ENCODE results near the gene MCU. TPM values are rescaled to one million over a fixed set of nuclear protein-coding genes. Genes with fewer than 3 reads are reported as not detected.

The MCU gene
- total and polyA plus RNA-seq, 10 of the 15 experiments (the other 5 are each of a cell fraction or from before 2014, with no cell fraction given), result 5.1 to 49.1 (median 17.9) TPM

GRCh38 chr10:72694476-72695369, 2.8 kb downstream of the MCU start:
- no peak overlapping the region for H2AFZ ChIP-seq (ENCODE audit: control insufficient read depth, low read depth, low read length)
- H3K4me3 ChIP-seq, result peak overlapping the region; percentile 90; the same call in 1 of the 2 replicates
- SMC1A ChIA-PET (ENCODE audit: uncharacterized antibody, unreplicated experiment), result interaction anchor here (0.6 to 2.3 kb wide), 19 partner anchors 8 to 440 kb away, joined by 3 to 7 read pairs (median 3); no protein-coding TSS in a partner anchor
- TF ChIP-seq FOS (IDR thresholded peaks at IDR 0.05; ENCODE audit: borderline replicate concordance, extremely low read depth, insufficient read length) (no peak), EP300 (IDR thresholded peaks at IDR 0.05; ENCODE audit: borderline replicate concordance in 1 of 2, control insufficient read depth in 1 of 2, low read depth in 2 of 2, low read length in 2 of 2) (no peak), WRNIP1 (IDR thresholded peaks at IDR 0.05; ENCODE audit: borderline replicate concordance, low read depth, low read length) (no peak), SMAD1 (IDR thresholded peaks at IDR 0.05; ENCODE audit: low read depth, partially characterized antibody) (no peak), SMC3 (IDR thresholded peaks at IDR 0.05; ENCODE audit: borderline replicate concordance, low read length) (0 out of 2 replicates have a peak, but pooled peaks have one; percentile 21), IKZF1 (conservative IDR thresholded peaks at IDR 0.05) (no peak), CHD2 (IDR thresholded peaks at IDR 0.05; ENCODE audit: borderline replicate concordance, low read depth, low read length) (no peak), NBN (IDR thresholded peaks at IDR 0.05) (0 out of 2 replicates have a peak, but pooled peaks have one; percentile 11), RAD51 (IDR thresholded peaks at IDR 0.05) (no peak), RAD21 (IDR thresholded peaks at IDR 0.05; ENCODE audit: insufficient read depth, low read depth, low read length) (peak; percentile 38; the same call in 1 of the 2 replicates), CBX3 (IDR thresholded peaks at IDR 0.05; ENCODE audit: borderline replicate concordance, low read depth) (no peak), EGR1 (IDR thresholded peaks at IDR 0.05; ENCODE audit: borderline replicate concordance in 1 of 2, low read depth in 2 of 2, low read length in 2 of 2) (no peak), SUZ12 (IDR thresholded peaks at IDR 0.05; ENCODE audit: unreplicated experiment) (no peak), JUNB (IDR thresholded peaks at IDR 0.05) (no peak), SPI1 (IDR thresholded peaks at IDR 0.05; ENCODE audit: borderline replicate concordance, insufficient read depth, low read depth, low read length) (peak; percentile 48), POU2F2 (IDR thresholded peaks at IDR 0.05; ENCODE audit: borderline replicate concordance, low read depth, low read length) (no peak), KLF5 (IDR thresholded peaks at IDR 0.05; ENCODE audit: partially characterized antibody) (no peak)
- TF ChIP-seq, protein P1, sequence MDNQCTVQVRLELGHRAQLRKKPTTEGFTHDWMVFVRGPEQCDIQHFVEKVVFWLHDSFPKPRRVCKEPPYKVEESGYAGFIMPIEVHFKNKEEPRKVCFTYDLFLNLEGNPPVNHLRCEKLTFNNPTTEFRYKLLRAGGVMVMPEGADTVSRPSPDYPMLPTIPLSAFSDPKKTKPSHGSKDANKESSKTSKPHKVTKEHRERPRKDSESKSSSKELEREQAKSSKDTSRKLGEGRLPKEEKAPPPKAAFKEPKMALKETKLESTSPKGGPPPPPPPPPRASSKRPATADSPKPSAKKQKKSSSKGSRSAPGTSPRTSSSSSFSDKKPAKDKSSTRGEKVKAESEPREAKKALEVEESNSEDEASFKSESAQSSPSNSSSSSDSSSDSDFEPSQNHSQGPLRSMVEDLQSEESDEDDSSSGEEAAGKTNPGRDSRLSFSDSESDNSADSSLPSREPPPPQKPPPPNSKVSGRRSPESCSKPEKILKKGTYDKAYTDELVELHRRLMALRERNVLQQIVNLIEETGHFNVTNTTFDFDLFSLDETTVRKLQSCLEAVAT (IDR thresholded peaks at IDR 0.05), result no peak
- TF ChIP-seq, protein P2, sequence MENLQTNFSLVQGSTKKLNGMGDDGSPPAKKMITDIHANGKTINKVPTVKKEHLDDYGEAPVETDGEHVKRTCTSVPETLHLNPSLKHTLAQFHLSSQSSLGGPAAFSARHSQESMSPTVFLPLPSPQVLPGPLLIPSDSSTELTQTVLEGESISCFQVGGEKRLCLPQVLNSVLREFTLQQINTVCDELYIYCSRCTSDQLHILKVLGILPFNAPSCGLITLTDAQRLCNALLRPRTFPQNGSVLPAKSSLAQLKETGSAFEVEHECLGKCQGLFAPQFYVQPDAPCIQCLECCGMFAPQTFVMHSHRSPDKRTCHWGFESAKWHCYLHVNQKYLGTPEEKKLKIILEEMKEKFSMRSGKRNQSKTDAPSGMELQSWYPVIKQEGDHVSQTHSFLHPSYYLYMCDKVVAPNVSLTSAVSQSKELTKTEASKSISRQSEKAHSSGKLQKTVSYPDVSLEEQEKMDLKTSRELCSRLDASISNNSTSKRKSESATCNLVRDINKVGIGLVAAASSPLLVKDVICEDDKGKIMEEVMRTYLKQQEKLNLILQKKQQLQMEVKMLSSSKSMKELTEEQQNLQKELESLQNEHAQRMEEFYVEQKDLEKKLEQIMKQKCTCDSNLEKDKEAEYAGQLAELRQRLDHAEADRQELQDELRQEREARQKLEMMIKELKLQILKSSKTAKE (IDR thresholded peaks at IDR 0.05; ENCODE audit: low read depth, poor library complexity, severe bottlenecking), result no peak

More at GRCh38 chr10:72694476-72695369, 2.8 kb downstream of the MCU start:
- FAIRE-seq (no peak), DNase-seq (ENCODE audit: low read depth, low spot score) (no peak), ATAC-seq (peak; percentile 27)
- 39% methylated on average over 6 of the region's 6 CpGs for WGBS (ENCODE audit: insufficient coverage, insufficient replicate concordance, low lambda C conversion rate, missing lambda C conversion rate)
- H3K9me3 ChIP-seq (replicated peaks; ENCODE audit: control insufficient read depth, insufficient read depth, low read length), result no peaks in the 10 kb centered on the region
- no peaks in the 10 kb centered on the region for H4K20me1 ChIP-seq (ENCODE audit: control insufficient read depth, insufficient read depth)
- ChIA-PET CTCF (interaction anchor here (0.6 to 6.0 kb wide), 18 partner anchors 9 to 393 kb away, joined by 3 to 46 read pairs (median 4); partner anchors contain the start of gene MICU1), POLR2A (interaction anchor here (0.5 to 1.5 kb wide), 5 partner anchors 9 to 1903 kb away, joined by 3 to 6 read pairs (median 3); no protein-coding TSS in a partner anchor), RAD21 (ENCODE audit: unreplicated experiment) (interaction anchor here (1.2 to 2.7 kb wide), 3 partner anchors 8 to 139 kb away, joined by 3 to 15 read pairs (median 4); no protein-coding TSS in a partner anchor)
- in situ Hi-C loops (cut with MboI) (no loop called here), intact Hi-C loops (cut with micrococcal nuclease; ENCODE audit: unreplicated experiment) (loop anchor here (2.0 to 10.0 kb wide), 2 partner anchors 130 to 140 kb away; no protein-coding TSS in a partner anchor)
- no peak overlapping the region for H3K27ac ChIP-seq (ENCODE audit: control insufficient read depth, insufficient read depth)
- H3K4me2 ChIP-seq (ENCODE audit: control insufficient read depth, insufficient read depth), result peak overlapping the region; percentile 52
- no peaks in the 10 kb centered on the region for H3K36me3 ChIP-seq (ENCODE audit: control insufficient read depth in 2 of 2, insufficient read depth in 2 of 2, low read length in 1 of 2)
- peaks cover 10% of the 10 kb centered on the region for H3K4me1 ChIP-seq (ENCODE audit: control insufficient read depth, insufficient read depth, low read length)
- H3K9ac ChIP-seq (ENCODE audit: control insufficient read depth, insufficient read depth, low read length), result no peak overlapping the region; the same call in 1 of the 2 replicates
- TSS peak; percentile 47 for BruUV-seq (replicated peaks)
- no peaks in the 10 kb centered on the region for H3K27me3 ChIP-seq (replicated peaks in 1 of 2; ENCODE audit: control insufficient read depth in 2 of 2, insufficient read depth in 2 of 2, low read length in 1 of 2)
- H3K79me2 ChIP-seq (ENCODE audit: control insufficient read depth, insufficient read depth, low read length), result peaks cover 21% of the 10 kb centered on the region

Measured in GM12878 (cell line).